ENCODE measurements around the gene PTPRF. TPM values are rescaled to one million over a fixed set of nuclear protein-coding genes. Genes with fewer than 3 reads are reported as not detected.

The PTPRF gene
- total RNA-seq, 5 donors from 2014 or later (not counting 1 experiment from before 2014, with no cell fraction given) = 0.07 to 2.6 (median 1.9) TPM

GRCh38 chr1:43538969-43539368 is 8.3 kb downstream of the PTPRF start:
- no peaks in the 10 kb centered on the region for H3K9me3 Mint-ChIP-seq
- Histone ChIP-seq H3K27me3 (replicated peaks in 1 of 2; ENCODE audit: control insufficient read depth in 2 of 2, extremely low read depth in 1 of 2, insufficient read depth in 2 of 2, low read length in 1 of 2) (peaks cover 0 to 20% of the 10 kb centered on the region in 2 experiments), H3K4me3 (ENCODE audit: control insufficient read depth in 1 of 2, extremely low read depth in 1 of 2, low read length in 1 of 2) (no peak overlapping the region), H3K9me3 (no peaks in the 10 kb centered on the region), H3K36me3 (ENCODE audit: control insufficient read depth in 2 of 2, extremely low read depth in 1 of 2, insufficient read depth in 1 of 2, low read length in 1 of 2) (no peaks in the 10 kb centered on the region), H3K27ac (ENCODE audit: low read length) (no peak overlapping the region), H3K4me1 (ENCODE audit: control insufficient read depth in 1 of 2, extremely low read depth in 1 of 2, insufficient read depth in 2 of 2, low read length in 2 of 2) (peaks cover 0 to 7% of the 10 kb centered on the region in 2 experiments)
- no peak overlapping the region for H3K4me3 Mint-ChIP-seq
- peaks cover 5 to 10% of the 10 kb centered on the region in 2 donors for H3K27me3 Mint-ChIP-seq
- peaks cover 0 to 14% (median 14%) of the 10 kb centered on the region in 3 donors for H3K4me1 Mint-ChIP-seq
- ChIA-PET POLR2A (interaction anchor here in 1 of 2 donors (0.7 kb wide), 1 partner anchor 496 kb away, joined by 3 read pairs; no protein-coding TSS in a partner anchor), CTCF (no interaction called here)
- H3K27ac Mint-ChIP-seq = no peak overlapping the region
- ATAC-seq (replicated peaks in 1 of 4) = peak in 3 of 4 experiments; percentile 43 to 52 (median 48)
- DNase-seq = no peak
- H3K36me3 Mint-ChIP-seq = no peaks in the 10 kb centered on the region
- 78% methylated on average over 4 of the region's 4 CpGs for whole genome bisulfite sequencing (ENCODE audit: insufficient coverage)

DNA sequence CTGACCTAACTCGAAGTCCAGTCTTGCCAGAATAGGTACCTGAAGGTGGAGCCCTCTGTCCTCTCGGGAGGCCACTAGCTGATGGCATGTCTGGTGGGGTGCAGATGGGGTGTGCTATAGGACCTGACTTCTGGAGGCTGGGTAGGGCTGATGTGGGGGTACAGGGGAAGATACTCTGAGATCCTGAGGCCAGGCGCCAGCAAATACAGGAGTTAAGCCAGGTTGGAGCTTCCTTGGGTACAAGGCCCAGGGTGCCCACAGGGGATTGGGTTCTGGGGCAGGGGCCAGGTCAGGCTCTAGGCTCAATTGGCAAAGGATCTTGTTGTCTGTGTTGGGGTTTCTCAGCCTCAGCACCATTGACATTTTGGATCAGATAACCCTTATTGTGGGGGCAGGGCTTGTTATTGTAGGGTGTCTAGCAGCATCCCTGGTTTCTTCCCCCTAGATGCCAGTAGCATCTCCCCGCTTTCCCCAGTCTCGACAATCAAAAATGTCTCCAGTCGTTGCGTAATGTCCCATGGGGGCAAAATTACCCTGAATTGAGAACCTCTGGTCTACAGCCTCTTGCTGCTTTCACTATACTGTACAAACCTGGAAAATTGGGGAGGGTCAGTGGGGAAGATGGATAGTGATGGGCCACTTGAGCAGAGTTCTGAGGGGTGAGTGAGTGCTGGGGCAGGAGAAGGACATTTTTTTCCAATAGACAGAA is 9.2 kb downstream of the PTPRF start:
- H3K4me3 ChIP-seq (ENCODE audit: control insufficient read depth in 1 of 2, extremely low read depth in 1 of 2, low read length in 1 of 2) = no peak overlapping the region
- no peak for ATAC-seq (replicated peaks in 1 of 4)
- POLR2A ChIA-PET = no interaction called here
- H3K27me3 ChIP-seq (replicated peaks in 1 of 2; ENCODE audit: control insufficient read depth in 2 of 2, extremely low read depth in 1 of 2, insufficient read depth in 2 of 2, low read length in 1 of 2) = peaks cover 0 to 25% of the 10 kb centered on the region in 2 experiments
- Mint-ChIP-seq H3K4me3 (no peak overlapping the region), H3K27me3 (peaks cover 0 to 4% of the 10 kb centered on the region in 2 donors), H3K27ac (no peak overlapping the region), H3K4me1 (peaks cover 0 to 14% (median 14%) of the 10 kb centered on the region in 3 donors), H3K36me3 (no peaks in the 10 kb centered on the region), H3K9me3 (no peaks in the 10 kb centered on the region)
- no peak overlapping the region for H3K27ac ChIP-seq (ENCODE audit: low read length)
- 81% methylated on average over 4 of the region's 7 CpGs for WGBS (ENCODE audit: insufficient coverage)
- H3K4me1 ChIP-seq (ENCODE audit: control insufficient read depth in 1 of 2, extremely low read depth in 1 of 2, insufficient read depth in 2 of 2, low read length in 2 of 2) = peaks cover 0 to 7% of the 10 kb centered on the region in 2 experiments
- no peak for DNase-seq
- no peaks in the 10 kb centered on the region for H3K36me3 ChIP-seq (ENCODE audit: control insufficient read depth in 2 of 2, extremely low read depth in 1 of 2, insufficient read depth in 1 of 2, low read length in 1 of 2)
- no peaks in the 10 kb centered on the region for H3K9me3 ChIP-seq
- CTCF ChIA-PET = no interaction called here

DNA sequence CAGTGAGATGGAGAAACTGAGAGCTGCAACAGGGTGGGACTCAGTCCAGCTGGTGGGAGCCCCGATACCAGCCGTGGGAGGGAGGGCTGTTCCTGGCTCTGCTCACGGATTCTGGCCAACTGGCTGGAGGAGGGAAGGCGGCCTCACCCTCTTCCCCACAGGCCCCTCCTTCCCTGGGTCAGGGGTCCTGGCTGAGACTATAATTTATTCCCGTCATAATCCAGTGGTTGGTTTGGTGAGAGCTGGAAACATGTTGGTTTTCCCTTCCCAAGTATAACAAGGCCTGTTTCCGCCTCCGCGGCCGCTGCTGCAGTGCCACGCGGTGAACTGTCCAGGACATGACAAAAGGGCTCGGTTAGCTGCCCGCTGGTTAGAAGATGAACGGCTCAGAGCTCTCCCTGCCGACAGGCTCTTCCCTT is 10.0 kb downstream of the PTPRF start:
- H3K9me3 Mint-ChIP-seq = no peaks in the 10 kb centered on the region
- no peak overlapping the region for H3K27ac Mint-ChIP-seq
- 90% methylated on average over 3 of the region's 15 CpGs for WGBS (ENCODE audit: insufficient coverage)
- no peaks in the 10 kb centered on the region for H3K36me3 Mint-ChIP-seq
- H3K9me3 ChIP-seq = no peaks in the 10 kb centered on the region
- ATAC-seq (replicated peaks in 1 of 4) = no peak
- peaks cover 0 to 7% of the 10 kb centered on the region in 2 experiments for H3K4me1 ChIP-seq (ENCODE audit: control insufficient read depth in 1 of 2, extremely low read depth in 1 of 2, insufficient read depth in 2 of 2, low read length in 2 of 2)
- CTCF ChIA-PET = no interaction called here
- no peak overlapping the region for H3K4me3 Mint-ChIP-seq
- peaks cover 0 to 26% of the 10 kb centered on the region in 2 experiments for H3K27me3 ChIP-seq (replicated peaks in 1 of 2; ENCODE audit: control insufficient read depth in 2 of 2, extremely low read depth in 1 of 2, insufficient read depth in 2 of 2, low read length in 1 of 2)
- H3K4me3 ChIP-seq (ENCODE audit: control insufficient read depth in 1 of 2, extremely low read depth in 1 of 2, low read length in 1 of 2) = no peak overlapping the region
- H3K27me3 Mint-ChIP-seq = peaks cover 3 to 4% of the 10 kb centered on the region in 2 donors
- H3K27ac ChIP-seq (ENCODE audit: low read length) = no peak overlapping the region
- H3K4me1 Mint-ChIP-seq = peaks cover 0 to 14% (median 14%) of the 10 kb centered on the region in 3 donors
- no peaks in the 10 kb centered on the region for H3K36me3 ChIP-seq (ENCODE audit: control insufficient read depth in 2 of 2, extremely low read depth in 1 of 2, insufficient read depth in 1 of 2, low read length in 1 of 2)
- DNase-seq = no peak
- POLR2A ChIA-PET = no interaction called here

DNA sequence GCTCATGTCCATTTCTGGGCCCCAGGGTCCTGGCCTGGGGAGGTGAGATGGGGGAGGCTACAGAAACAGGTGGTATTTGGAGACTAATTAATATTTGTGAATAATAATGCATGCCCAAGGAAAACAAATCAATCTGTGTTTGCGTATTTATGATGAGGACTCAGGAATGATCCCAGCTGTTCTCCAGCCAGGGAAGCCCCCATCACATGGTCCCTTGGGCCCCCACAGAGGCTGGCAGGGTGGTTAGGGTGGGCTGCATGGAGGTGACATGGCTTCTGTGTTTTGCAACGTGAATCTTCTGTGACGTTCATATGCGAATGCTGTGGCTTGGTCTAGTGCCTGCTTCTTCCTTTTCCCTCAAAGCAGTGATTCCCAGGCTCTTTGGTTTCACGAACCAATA is 10.5 kb downstream of the PTPRF start:
- H3K4me3 ChIP-seq (ENCODE audit: control insufficient read depth in 1 of 2, extremely low read depth in 1 of 2, low read length in 1 of 2) = no peak overlapping the region
- H3K27me3 Mint-ChIP-seq = peaks cover 2 to 3% of the 10 kb centered on the region in 2 donors

GRCh38 chr1:43541721-43542401 is 11.2 kb downstream of the PTPRF start:
- peaks cover 5 to 7% of the 10 kb centered on the region in 2 donors for H3K27me3 Mint-ChIP-seq
- no peak overlapping the region for H3K4me3 Mint-ChIP-seq
- H3K9me3 ChIP-seq = no peaks in the 10 kb centered on the region
- peaks cover 0 to 14% (median 14%) of the 10 kb centered on the region in 3 donors for H3K4me1 Mint-ChIP-seq
- DNase-seq = no peak
- H3K4me1 ChIP-seq (ENCODE audit: control insufficient read depth in 1 of 2, extremely low read depth in 1 of 2, insufficient read depth in 2 of 2, low read length in 2 of 2) = peaks cover 0 to 7% of the 10 kb centered on the region in 2 experiments
- no peak overlapping the region for H3K27ac ChIP-seq (ENCODE audit: low read length)
- CTCF ChIA-PET = no interaction called here
- WGBS (ENCODE audit: insufficient coverage) = 89% methylated on average over 7 of the region's 14 CpGs
- no peaks in the 10 kb centered on the region for H3K36me3 ChIP-seq (ENCODE audit: control insufficient read depth in 2 of 2, extremely low read depth in 1 of 2, insufficient read depth in 1 of 2, low read length in 1 of 2)
- POLR2A ChIA-PET = no interaction called here
- H3K9me3 Mint-ChIP-seq = no peaks in the 10 kb centered on the region
- ATAC-seq (replicated peaks in 1 of 4) = no peak
- no peaks in the 10 kb centered on the region for H3K36me3 Mint-ChIP-seq
- no peak overlapping the region for H3K27ac Mint-ChIP-seq
- no peak overlapping the region for H3K4me3 ChIP-seq (ENCODE audit: control insufficient read depth in 1 of 2, extremely low read depth in 1 of 2, low read length in 1 of 2)
- H3K27me3 ChIP-seq (replicated peaks in 1 of 2; ENCODE audit: control insufficient read depth in 2 of 2, extremely low read depth in 1 of 2, insufficient read depth in 2 of 2, low read length in 1 of 2) = peaks cover 0 to 37% of the 10 kb centered on the region in 2 experiments

More for the DNA sequence above, 10.5 kb downstream of the PTPRF start:
- WGBS (ENCODE audit: insufficient coverage) = 100% methylated on average over 1 of the region's 5 CpGs
- no peaks in the 10 kb centered on the region for H3K9me3 Mint-ChIP-seq
- ATAC-seq (replicated peaks in 1 of 4) = no peak
- no peak for DNase-seq
- Histone ChIP-seq H3K4me1 (ENCODE audit: control insufficient read depth in 1 of 2, extremely low read depth in 1 of 2, insufficient read depth in 2 of 2, low read length in 2 of 2) (peaks cover 0 to 7% of the 10 kb centered on the region in 2 experiments), H3K9me3 (no peaks in the 10 kb centered on the region), H3K27me3 (replicated peaks in 1 of 2; ENCODE audit: control insufficient read depth in 2 of 2, extremely low read depth in 1 of 2, insufficient read depth in 2 of 2, low read length in 1 of 2) (peaks cover 0 to 31% of the 10 kb centered on the region in 2 experiments), H3K36me3 (ENCODE audit: control insufficient read depth in 2 of 2, extremely low read depth in 1 of 2, insufficient read depth in 1 of 2, low read length in 1 of 2) (no peaks in the 10 kb centered on the region), H3K27ac (ENCODE audit: low read length) (no peak overlapping the region)
- no peak overlapping the region for H3K27ac Mint-ChIP-seq
- CTCF ChIA-PET = no interaction called here
- POLR2A ChIA-PET = no interaction called here
- no peaks in the 10 kb centered on the region for H3K36me3 Mint-ChIP-seq
- H3K4me3 Mint-ChIP-seq = no peak overlapping the region
- peaks cover 0 to 14% (median 14%) of the 10 kb centered on the region in 3 donors for H3K4me1 Mint-ChIP-seq

- 77% methylated on average over 14 of the region's 15 CpGs for WGBS (ENCODE audit: insufficient coverage)
- no peak overlapping the region for H3K27ac ChIP-seq (ENCODE audit: low read length)
- H3K4me1 Mint-ChIP-seq = peaks cover 0 to 14% (median 14%) of the 10 kb centered on the region in 3 donors
- H3K4me3 Mint-ChIP-seq = no peak overlapping the region
- H3K36me3 Mint-ChIP-seq = no peaks in the 10 kb centered on the region
- peaks cover 0 to 7% of the 10 kb centered on the region in 2 experiments for H3K4me1 ChIP-seq (ENCODE audit: control insufficient read depth in 1 of 2, extremely low read depth in 1 of 2, insufficient read depth in 2 of 2, low read length in 2 of 2)
- ChIA-PET POLR2A (interaction anchor here in 1 of 2 donors (0.6 kb wide), 1 partner anchor 37 kb away, joined by 5 read pairs; no protein-coding TSS in a partner anchor), CTCF (no interaction called here)
- H3K27me3 ChIP-seq (replicated peaks in 1 of 2; ENCODE audit: control insufficient read depth in 2 of 2, extremely low read depth in 1 of 2, insufficient read depth in 2 of 2, low read length in 1 of 2) = peaks cover 0 to 36% of the 10 kb centered on the region in 2 experiments
- peaks cover 8% of the 10 kb centered on the region in 2 donors for H3K27me3 Mint-ChIP-seq
- ATAC-seq (replicated peaks in 1 of 4) = no peak
- H3K9me3 Mint-ChIP-seq = no peaks in the 10 kb centered on the region
- no peaks in the 10 kb centered on the region for H3K9me3 ChIP-seq
- no peak overlapping the region for H3K27ac Mint-ChIP-seq
- H3K36me3 ChIP-seq (ENCODE audit: control insufficient read depth in 2 of 2, extremely low read depth in 1 of 2, insufficient read depth in 1 of 2, low read length in 1 of 2) = no peaks in the 10 kb centered on the region
- H3K4me3 ChIP-seq (ENCODE audit: control insufficient read depth in 1 of 2, extremely low read depth in 1 of 2, low read length in 1 of 2) = no peak overlapping the region
- no peak for DNase-seq
Measured at GRCh38 chr1:43542527-43543458, 12.1 kb downstream of the PTPRF start.

Data from T-cell (primary cell).